Aorta (tissue), 5 donors: ENCODE results near the gene ASXL2. TPM values are rescaled to one million over a fixed set of nuclear protein-coding genes. Genes with fewer than 3 reads are reported as not detected.

Experiments
- ATAC-seq: fragments of 200-7000 bp; cut with Tn5 transposase; one replicate; pipeline ENCODE4 v1.9.1; 2022; ENCODE audit warnings: moderate library complexity; ENCODE audit not compliant: low FRiP score
- DNase-seq, 2 donors: peaks; one replicate each; pipeline ENCODE4 v3.0.0-alpha.2; 2020
- H3K27ac ChIP-seq, 2 donors: one replicate each; pipeline ENCODE4 v1.5.1; 2013; ENCODE audit warnings: low read length in 2 of 2, mild to moderate bottlenecking in 2 of 2, moderate library complexity in 2 of 2, control low read depth in 1 of 2, inconsistent platforms in 1 of 2, low read depth in 1 of 2
- H3K27me3 ChIP-seq, 2 donors: one replicate each; pipeline ENCODE4 v1.6.1; 2013; ENCODE audit warnings: control low read depth in 1 of 2, low read length in 1 of 2, mild to moderate bottlenecking in 1 of 2, moderate library complexity in 1 of 2; ENCODE audit not compliant: insufficient read depth in 2 of 2, control insufficient read depth in 1 of 2
- H3K36me3 ChIP-seq, 2 donors: one replicate each; pipeline ENCODE4 v1.6.1; 2013; ENCODE audit warnings: control low read depth in 1 of 2, low read length in 1 of 2, mild to moderate bottlenecking in 1 of 2; ENCODE audit not compliant: insufficient read depth in 2 of 2, control insufficient read depth in 1 of 2
- H3K4me1 ChIP-seq, 2 donors: one replicate each; pipeline ENCODE4 v1.6.1; 2013; ENCODE audit warnings: low read length in 2 of 2, control low read depth in 1 of 2, mild to moderate bottlenecking in 1 of 2, moderate library complexity in 1 of 2; ENCODE audit not compliant: insufficient read depth in 2 of 2, control insufficient read depth in 1 of 2
- H3K4me3 ChIP-seq, 2 donors: one replicate each; pipeline ENCODE4 v1.5.1; 2013; ENCODE audit warnings: low read length in 2 of 2, control low read depth in 1 of 2, mild to moderate bottlenecking in 1 of 2
- H3K9me3 ChIP-seq: one replicate; pipeline ENCODE4 v1.6.1; 2013; ENCODE audit warnings: mild to moderate bottlenecking, low read length; ENCODE audit not compliant: control insufficient read depth
- WGBS, 2 donors: extraction: QIAGEN DNeasy Blood & Tissue Kit; methylation state at CpG; one replicate each; pipeline ENCODE4 v1.1.7; 2013; 5-methylcytosine and 5-hydroxymethylcytosine counted together
- intact Hi-C, 2 donors: fragments of 100-400 bp; cut with DNase I; formaldehyde crosslinking; loops; one replicate each; pipeline versions ENCODE4 v1.14.2 to v1.15.0; 2022
- polyA plus RNA-seq, 2 donors: library from polyadenylated mRNA; stranded (reverse); fragments of 200-250 nt; gene quantifications; one replicate each; pipeline ENCODE4 v1.2.3, GENCODE V29; 2013
- total RNA-seq, 2 donors: library from RNA; stranded (reverse); fragmentation: NEBNext Ultra II Directional; extraction: Animal tissue kit (Norgen Biotek cat#: 25700); gene quantifications; one replicate each; pipeline ENCODE4 v1.2.1, GENCODE V29; 2021
- donor health status: healthy with polysubstance abuse.
- donor health status: Bipolar disorder and iron deficiency.
- donor health status: DM: no; HTN: no; CAD: no.
- donor health status: DM: no; HTN: no; CAD: no.
- donor health status: DM: yes; HTN: yes; CAD: no.

ASXL2 gene
- total and polyA plus RNA-seq, 4 donors, result 1.4 to 32.7 (median 14.2) TPM

DNA sequence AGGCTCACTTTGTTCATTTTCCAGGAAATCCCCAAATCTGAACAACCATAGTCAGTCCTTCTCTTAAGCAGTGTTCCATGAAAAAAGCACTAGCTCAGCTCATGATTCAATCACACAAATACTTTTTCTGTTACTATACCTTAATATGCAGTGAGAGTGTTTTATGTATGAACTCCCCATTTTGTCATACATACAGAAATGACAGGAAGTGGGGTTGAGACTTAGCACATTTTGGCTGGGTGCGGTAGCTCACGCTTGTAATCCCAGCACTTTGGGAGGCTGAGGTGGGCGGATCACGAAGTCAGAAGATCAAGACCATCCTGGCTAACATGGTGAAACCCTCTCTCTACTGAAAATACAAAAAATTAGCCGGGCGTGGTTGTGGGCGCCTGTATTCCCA is 149.7 kb downstream of the ASXL2 start:
- 91 to 95% methylated on average over 7 of the region's 7 CpGs for whole genome bisulfite sequencing, 2 donors
- no peaks in the 10 kb centered on the region for H3K9me3 ChIP-seq
- peaks cover 0 to 3% of the 10 kb centered on the region in 2 donors for H3K4me1 ChIP-seq
- intact Hi-C loops, result no loop called here
- H3K27me3 ChIP-seq, result peaks cover 0 to 1% of the 10 kb centered on the region in 2 donors
- DNase-seq, result no peak
- H3K4me3 ChIP-seq, result no peak overlapping the region
- H3K27ac ChIP-seq, result no peak overlapping the region
- no peak for ATAC-seq
- H3K36me3 ChIP-seq, result no peaks in the 10 kb centered on the region

- no peak overlapping the region for H3K27ac ChIP-seq
- H3K4me1 ChIP-seq, result peaks cover 0 to 3% of the 10 kb centered on the region in 2 donors
- 74 to 75% methylated on average over 3 of the region's 3 CpGs for WGBS, 2 donors
- H3K4me3 ChIP-seq, result no peak overlapping the region
- H3K27me3 ChIP-seq, result peaks cover 0 to 1% of the 10 kb centered on the region in 2 donors
- DNase-seq (no peak), ATAC-seq (no peak)
- H3K9me3 ChIP-seq, result no peaks in the 10 kb centered on the region
- H3K36me3 ChIP-seq, result no peaks in the 10 kb centered on the region
- intact Hi-C loops, result no loop called here
Measured at GRCh38 chr2:25726522-25726921, 151.8 kb downstream of the ASXL2 start.

GRCh38 chr2:25725877-25726276 is 152.4 kb downstream of the ASXL2 start:
- H3K4me1 ChIP-seq, result peaks cover 0 to 3% of the 10 kb centered on the region in 2 donors
- peaks cover 0 to 1% of the 10 kb centered on the region in 2 donors for H3K27me3 ChIP-seq
- no peak overlapping the region for H3K4me3 ChIP-seq
- H3K36me3 ChIP-seq, result no peaks in the 10 kb centered on the region
- no peak for ATAC-seq
- intact Hi-C loops, result no loop called here
- WGBS, 2 donors, result 95 to 96% methylated on average over 3 of the region's 3 CpGs
- DNase-seq, result no peak
- H3K9me3 ChIP-seq, result no peaks in the 10 kb centered on the region
- no peak overlapping the region for H3K27ac ChIP-seq

DNA sequence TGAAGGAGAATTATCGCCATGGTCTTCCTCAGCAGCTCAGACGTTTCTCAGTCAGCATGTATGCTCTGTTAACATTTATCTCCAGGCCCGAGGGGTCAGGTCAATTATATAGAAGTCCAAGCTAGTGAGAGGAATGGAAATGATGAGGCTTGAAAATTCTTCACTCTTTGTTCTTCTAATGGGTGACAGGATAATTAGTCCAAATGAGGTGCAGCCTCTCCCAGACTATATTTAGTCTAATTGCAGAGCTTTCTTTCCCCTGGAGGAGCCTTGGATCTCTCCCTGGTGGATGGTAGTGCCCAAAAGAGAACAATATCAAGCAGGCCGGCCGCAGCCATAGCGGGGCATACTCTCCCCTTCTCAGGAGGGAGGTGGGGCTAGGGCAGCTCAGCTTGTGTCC is 153.5 kb downstream of the ASXL2 start:
- H3K27me3 ChIP-seq, result peaks cover 0 to 1% of the 10 kb centered on the region in 2 donors
- H3K4me1 ChIP-seq, result peaks cover 0 to 3% of the 10 kb centered on the region in 2 donors
- ATAC-seq (no peak), DNase-seq (no peak)
- no peaks in the 10 kb centered on the region for H3K36me3 ChIP-seq
- H3K9me3 ChIP-seq, result no peaks in the 10 kb centered on the region
- intact Hi-C loops, result no loop called here
- no peak overlapping the region for H3K27ac ChIP-seq
- 47 to 51% methylated on average over 6 of the region's 6 CpGs for WGBS, 2 donors
- no peak overlapping the region for H3K4me3 ChIP-seq

DNA sequence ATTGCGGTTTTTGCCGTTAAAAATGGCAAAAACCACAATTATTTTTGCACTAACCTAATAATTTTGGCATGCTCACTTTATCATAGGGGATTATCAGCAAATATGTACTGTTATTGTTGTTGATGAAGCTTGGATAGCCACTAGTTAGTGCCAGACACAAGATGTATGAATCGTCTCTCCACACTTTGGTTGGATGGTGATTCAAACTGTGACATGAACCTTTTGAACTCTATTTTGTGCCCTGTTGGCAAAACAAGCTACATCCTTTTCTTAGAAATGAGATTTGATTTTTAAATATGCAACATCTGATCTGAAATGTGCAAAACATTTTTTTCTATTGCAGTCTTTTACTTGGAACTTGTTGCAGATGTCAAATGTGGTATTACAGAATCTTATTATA is 156.1 kb downstream of the ASXL2 start:
- WGBS, 2 donors, result 77 to 86% methylated on average over 3 of the region's 3 CpGs
- intact Hi-C loops, result no loop called here
- H3K36me3 ChIP-seq, result no peaks in the 10 kb centered on the region

GRCh38 chr2:25720575-25720974 is 157.7 kb downstream of the ASXL2 start:
- no peaks in the 10 kb centered on the region for H3K36me3 ChIP-seq
- no peaks in the 10 kb centered on the region for H3K27me3 ChIP-seq
- H3K27ac ChIP-seq, result no peak overlapping the region
- WGBS, 2 donors, result 77 to 78% methylated on average over 1 of the region's 1 CpG
- DNase-seq (no peak), ATAC-seq (no peak)
- intact Hi-C loops, result no loop called here
- peaks cover 0 to 3% of the 10 kb centered on the region in 2 donors for H3K4me1 ChIP-seq
- H3K4me3 ChIP-seq, result no peak overlapping the region
- no peaks in the 10 kb centered on the region for H3K9me3 ChIP-seq

More for the DNA sequence above, 156.1 kb downstream of the ASXL2 start:
- Histone ChIP-seq H3K27ac (no peak overlapping the region), H3K27me3 (no peaks in the 10 kb centered on the region), H3K4me1 (peaks cover 0 to 3% of the 10 kb centered on the region in 2 donors), H3K4me3 (no peak overlapping the region), H3K9me3 (no peaks in the 10 kb centered on the region)
- DNase-seq, result no peak
- ATAC-seq, result no peak

DNA sequence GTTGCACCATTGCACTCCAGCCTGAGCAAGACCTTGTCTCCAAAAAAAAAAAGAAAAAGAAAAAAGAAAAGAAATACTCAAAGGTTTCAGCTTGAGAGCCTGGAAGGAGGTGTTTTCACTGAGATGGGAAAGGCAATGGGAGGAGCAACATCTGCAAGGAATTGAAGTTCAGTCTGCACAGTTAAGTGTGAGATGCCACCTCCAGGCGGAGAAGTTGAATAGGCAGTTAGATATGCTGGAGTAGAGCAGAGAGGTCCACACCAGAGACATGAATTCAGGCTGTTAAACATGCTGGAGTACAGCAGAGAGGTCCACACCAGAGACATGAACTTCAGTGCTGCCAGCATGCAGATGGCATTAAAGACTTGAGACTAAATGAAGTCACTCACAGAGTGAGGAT is 163.5 kb downstream of the ASXL2 start:
- Histone ChIP-seq H3K27me3 (no peaks in the 10 kb centered on the region), H3K4me1 (no peaks in the 10 kb centered on the region), H3K36me3 (no peaks in the 10 kb centered on the region), H3K4me3 (no peak overlapping the region), H3K9me3 (no peaks in the 10 kb centered on the region), H3K27ac (no peak overlapping the region)
- DNase-seq (no peak), ATAC-seq (no peak)
- intact Hi-C loops, result no loop called here
- 64 to 77% methylated on average over 1 of the region's 1 CpG for WGBS, 2 donors

DNA sequence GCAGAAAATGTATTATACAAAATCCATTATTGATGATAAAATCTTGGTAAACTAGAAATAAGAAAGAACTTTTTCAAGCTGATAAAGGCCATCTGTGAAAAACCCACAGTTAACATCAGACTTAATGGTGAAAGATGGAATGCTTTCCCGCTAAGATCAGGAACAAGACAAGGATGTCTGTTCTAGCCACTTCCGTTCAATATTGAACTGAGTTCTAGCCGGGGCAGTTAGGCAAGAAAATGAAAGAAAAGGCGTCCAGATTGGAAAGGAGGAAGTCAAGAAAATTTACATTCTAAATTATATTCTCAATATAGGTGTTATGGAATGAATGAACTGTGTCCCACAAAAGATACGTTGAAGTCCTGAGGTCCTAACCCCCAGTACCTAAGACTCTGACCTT is 165.8 kb downstream of the ASXL2 start:
- no peak overlapping the region for H3K4me3 ChIP-seq
- 82% methylated on average over 5 of the region's 5 CpGs for WGBS, 2 donors
- H3K36me3 ChIP-seq, result no peaks in the 10 kb centered on the region
- H3K9me3 ChIP-seq, result no peaks in the 10 kb centered on the region
- intact Hi-C loops, result no loop called here
- no peak for ATAC-seq
- no peak for DNase-seq
- H3K4me1 ChIP-seq, result no peaks in the 10 kb centered on the region
- no peak overlapping the region for H3K27ac ChIP-seq
- H3K27me3 ChIP-seq, result peaks cover 0 to 2% of the 10 kb centered on the region in 2 donors

- no peak for DNase-seq
- Histone ChIP-seq H3K36me3 (no peaks in the 10 kb centered on the region), H3K4me3 (no peak overlapping the region), H3K9me3 (no peaks in the 10 kb centered on the region), H3K27ac (no peak overlapping the region), H3K27me3 (peaks cover 0 to 2% of the 10 kb centered on the region in 2 donors), H3K4me1 (no peaks in the 10 kb centered on the region)
- ATAC-seq, result no peak
- intact Hi-C loops, result no loop called here
- WGBS, 2 donors, result 11% methylated on average over 12 of the region's 12 CpGs
Measured at GRCh38 chr2:25711675-25712354, 166.5 kb downstream of the ASXL2 start.
